HCT116 (cell line): ENCODE measurements around the gene DIDO1. TPM values are rescaled to one million over a fixed set of nuclear protein-coding genes. Genes with fewer than 3 reads are reported as not detected.
A peak's percentile ranks its signal among the peaks of the same experiment; 100 is the strongest.
"Not testable (repeated sequence)": the region's sequence is repeated elsewhere in the genome, so short reads cannot be mapped to it uniquely, and the experiment has no call there.

Source experiments
- ATAC-seq: fragments of 200-7000 bp; cut with Tn5 transposase; 2 replicates; pipeline ENCODE4 v1.9.1; 2020; ENCODE audit warnings: mild to moderate bottlenecking, moderate library complexity
- BruUV-seq: library from RNA; stranded (reverse); fragments of 400-500 nt; replicated peaks from 2 replicates; lab custom pipeline; 2021; lab: Mats Ljungman, UMichigan
- CTCF ChIA-PET: fragments of 300-600 bp; sonication (Branson Sonifier 250); formaldehyde crosslinking; loops from one replicate; lab custom pipeline; 2021; ENCODE audit warnings: antibody characterized with exemption; lab: Charles Lee
- POLR2A ChIA-PET: fragments of 300-600, 350-600 bp; sonication (Branson Sonifier 250); formaldehyde crosslinking; loops from one replicate; lab custom pipeline; 2021; ENCODE audit warnings: antibody characterized with exemption; lab: Charles Lee
- RAD21 ChIA-PET, 2 experiments: fragments of 300-600 bp; sonication (Branson Sonifier 250); formaldehyde crosslinking; loops; one replicate each; lab custom pipeline; 2023; ENCODE audit warnings: low total read pairs in 2 of 2; ENCODE audit not compliant: uncharacterized antibody in 2 of 2, unreplicated experiment in 2 of 2, low non-redundant PET in 1 of 2; lab: Charles Lee
- DNase-seq: peaks from one replicate; pipeline ENCODE4 v3.0.0-alpha.2; 2010; ENCODE audit warnings: low read depth, low spot score
- H2AFZ ChIP-seq: fragments of 200-600 bp; shearing (Covaris generic), sonication (generic); 2 replicates; pipeline ENCODE4 v1.6.1; 2017; ENCODE audit warnings: low read depth, mixed run types, mixed read lengths, antibody characterized with exemption, low read length; ENCODE audit not compliant: poor library complexity, severe bottlenecking
- H3K27ac ChIP-seq: 2 replicates; pipeline ENCODE4 v1.5.1; 2012; ENCODE audit warnings: low read depth, low read length
- H3K27me3 ChIP-seq: fragments of 200-600 bp; sonication (generic); 2 replicates; pipeline ENCODE4 v1.6.1; 2016; ENCODE audit warnings: mixed run types, low read length, mixed read lengths; ENCODE audit not compliant: insufficient read depth
- H3K36me3 ChIP-seq, 2 experiments: fragments of 200-500 bp in 1 of 2; fragments of 200-600 bp in 1 of 2; sonication (Bioruptor generic) in 1 of 2; sonication (generic) in 1 of 2; 2 replicates each; pipeline versions ENCODE4 v1.5.1 to v1.6.1; 2014 to 2016; ENCODE audit warnings: low read length in 2 of 2, inconsistent platforms in 1 of 2, mixed read lengths in 1 of 2, mixed run types in 1 of 2; ENCODE audit not compliant: insufficient read depth in 2 of 2, control insufficient read depth in 1 of 2
- H3K4me1 ChIP-seq, 2 experiments: fragments of 200-600 bp in 1 of 2; sonication (generic) in 1 of 2; 2 replicates each; pipeline versions ENCODE4 v1.5.1 to v1.6.1; 2012 to 2017; ENCODE audit warnings: low read length in 2 of 2, inconsistent platforms in 1 of 2, mild to moderate bottlenecking in 1 of 2, mixed read lengths in 1 of 2, mixed run types in 1 of 2, moderate library complexity in 1 of 2; ENCODE audit not compliant: insufficient read depth in 2 of 2, control insufficient read depth in 1 of 2
- H3K4me2 ChIP-seq: fragments of 200-600 bp; sonication (generic); 2 replicates; pipeline ENCODE4 v1.6.1; 2017; ENCODE audit warnings: mixed run types, low read length, mixed read lengths
- H3K4me3 ChIP-seq, 2 experiments: fragments of 200-600 bp in 1 of 2; sonication (generic) in 1 of 2; replicated peaks in 1 of 2; 2 replicates each; pipeline ENCODE4 v1.5.1; 2011 to 2016; ENCODE audit warnings: low read length in 2 of 2, control low read depth in 1 of 2, low read depth in 1 of 2, mild to moderate bottlenecking in 1 of 2, mixed read lengths in 1 of 2, mixed run types in 1 of 2
- H3K79me2 ChIP-seq: fragments of 200-600 bp; sonication (generic); 2 replicates; pipeline ENCODE4 v1.6.1; 2017; ENCODE audit warnings: mild to moderate bottlenecking, mixed run types, low read length, moderate library complexity, mixed read lengths; ENCODE audit not compliant: insufficient read depth
- H3K9ac ChIP-seq: fragments of 200-600 bp; sonication (generic); 2 replicates; pipeline ENCODE4 v1.6.1; 2016; ENCODE audit warnings: low read length, mixed read lengths
- H3K9me2 ChIP-seq: fragments of 200-600 bp; sonication (generic), shearing (Covaris generic); 2 replicates; pipeline ENCODE4 v1.6.1; 2017; ENCODE audit warnings: mixed run types, mild to moderate bottlenecking, moderate library complexity; ENCODE audit not compliant: insufficient read depth
- H3K9me3 ChIP-seq, 2 experiments: fragments of 200-500 bp in 1 of 2; fragments of 200-600 bp in 1 of 2; sonication (Bioruptor generic) in 1 of 2; sonication (generic) in 1 of 2; 2 replicates each; pipeline ENCODE4 v1.6.1; 2014 to 2017; ENCODE audit warnings: low read length in 2 of 2, mixed read lengths in 2 of 2, inconsistent platforms in 1 of 2, low read depth in 1 of 2, mild to moderate bottlenecking in 1 of 2, mixed run types in 1 of 2, moderate library complexity in 1 of 2; ENCODE audit not compliant: control insufficient read depth in 1 of 2, insufficient read depth in 1 of 2
- H4K20me1 ChIP-seq: fragments of 200-600 bp; sonication (generic), shearing (Covaris generic); 2 replicates; pipeline ENCODE4 v1.6.1; 2017; ENCODE audit warnings: mixed run types, mild to moderate bottlenecking, moderate library complexity; ENCODE audit not compliant: insufficient read depth
- CBX3 ChIP-seq: IDR thresholded peaks from 2 replicates; pipeline ENCODE4 v1.6.1; 2012; ENCODE audit warnings: low read depth
- CEBPB ChIP-seq: IDR thresholded peaks from 2 replicates; pipeline ENCODE4 v1.6.1; 2012; ENCODE audit warnings: low read depth
- CTCF ChIP-seq, 3 experiments: fragments of 200-600 bp in 1 of 3; sonication (generic) in 1 of 3; IDR thresholded peaks in 2 of 3; conservative IDR thresholded peaks in 1 of 3; 2 replicates each; pipeline ENCODE4 v1.5.1; 2012 to 2017; ENCODE audit warnings: low read depth in 2 of 3, low read length in 2 of 3, antibody characterized with exemption in 1 of 3, borderline replicate concordance in 1 of 3, control low read depth in 1 of 3, mild to moderate bottlenecking in 1 of 3, mixed read lengths in 1 of 3, mixed run types in 1 of 3, moderate library complexity in 1 of 3; ENCODE audit not compliant: insufficient read depth in 1 of 3
- EGR1 ChIP-seq: IDR thresholded peaks from 2 replicates; pipeline ENCODE4 v1.6.1; 2012; ENCODE audit warnings: low read depth
- EZH2 ChIP-seq: fragments of 200-600 bp; sonication (generic); IDR thresholded peaks from 2 replicates; pipeline ENCODE4 v1.6.1; 2017; ENCODE audit warnings: antibody characterized with exemption, mixed run types
- FOSL1 ChIP-seq: IDR thresholded peaks from 2 replicates; pipeline ENCODE4 v1.6.1; 2012; ENCODE audit warnings: low read depth
- JUND ChIP-seq: IDR thresholded peaks from 2 replicates; pipeline ENCODE4 v1.6.1; 2012
- MAX ChIP-seq: IDR thresholded peaks from 2 replicates; pipeline ENCODE4 v1.6.1; 2012
- POLR2A ChIP-seq: IDR thresholded peaks from 2 replicates; pipeline ENCODE4 v1.7.0; 2011; ENCODE audit warnings: borderline replicate concordance; ENCODE audit not compliant: insufficient read depth, insufficient read length; ENCODE audit errors: extremely low read depth
- POLR2AphosphoS5 ChIP-seq: IDR thresholded peaks from 2 replicates; pipeline ENCODE4 v1.6.1; 2011; ENCODE audit warnings: mild to moderate bottlenecking, low read depth, low read length, moderate library complexity
- RAD21 ChIP-seq: IDR thresholded peaks from 2 replicates; pipeline ENCODE4 v1.6.1; 2012; ENCODE audit warnings: low read depth, mild to moderate bottlenecking
- REST ChIP-seq: IDR thresholded peaks from 2 replicates; pipeline ENCODE4 v1.6.1; 2012; ENCODE audit warnings: low read depth
- SIN3A ChIP-seq: IDR thresholded peaks from 2 replicates; pipeline ENCODE4 v1.6.1; 2012; ENCODE audit warnings: low read depth
- SP1 ChIP-seq: IDR thresholded peaks from 2 replicates; pipeline ENCODE4 v1.6.1; 2012; ENCODE audit warnings: low read depth
- SRF ChIP-seq: IDR thresholded peaks from 2 replicates; pipeline ENCODE4 v1.6.1; 2012; ENCODE audit warnings: low read depth
- TCF7L2 ChIP-seq: IDR thresholded peaks from 2 replicates; pipeline ENCODE4 v1.7.0; 2011; ENCODE audit warnings: borderline replicate concordance, inconsistent platforms; ENCODE audit not compliant: insufficient read depth, insufficient read length; ENCODE audit errors: extremely low read depth
- intact Hi-C: fragments of 100-400 bp; cut with micrococcal nuclease; formaldehyde crosslinking; loops from 2 replicates; pipeline ENCODE4 v1.10.0; 2022
- total RNA-seq: library from RNA; stranded (reverse); gene quantifications from one replicate; pipeline ENCODE4 v1.2.1, GENCODE V29; 2021; ENCODE audit not compliant: unreplicated experiment

The DIDO1 gene
- total RNA-seq, 1 experiment from 2014 or later = 41.4 TPM

GRCh38 chr20:62961310-62961783 lies 35.0 kb upstream of the DIDO1 start:
- peaks cover 0 to 8% of the 10 kb centered on the region in 2 experiments; a peak in 1 of 4 replicates for H3K36me3 ChIP-seq
- TF ChIP-seq SRF (no peak), FOSL1 (no peak), EZH2 (no peak), JUND (no peak), POLR2AphosphoS5 (no peak), RAD21 (no peak), REST (no peak), MAX (no peak), CBX3 (no peak), CTCF (IDR thresholded peaks at IDR 0.05 in 2 of 3, conservative IDR thresholded peaks at IDR 0.05 in 1 of 3; ENCODE audit: borderline replicate concordance in 1 of 3, insufficient read depth in 1 of 3, low read depth in 2 of 3, low read length in 2 of 3) (no peak), SP1 (no peak), SIN3A (no peak), EGR1 (no peak), CEBPB (no peak), TCF7L2 (no peak), POLR2A (no peak)
- TF ChIP-seq, all 23 proteins: peak for 0
- ChIA-PET RAD21 (no interaction called here), CTCF (no interaction called here), POLR2A (no interaction called here)
- Histone ChIP-seq H3K9ac (no peak overlapping the region), H2AFZ (no peak overlapping the region), H3K9me2 (no peaks in the 10 kb centered on the region), H3K4me2 (no peak overlapping the region), H3K27ac (no peak overlapping the region), H3K9me3 (no peaks in the 10 kb centered on the region), H3K27me3 (no peaks in the 10 kb centered on the region), H4K20me1 (no peaks in the 10 kb centered on the region), H3K4me1 (no peaks in the 10 kb centered on the region), H3K79me2 (0 out of 2 replicates have a peak, but pooled peaks cover under 1% of the 10 kb centered on the region), H3K4me3 (no peak overlapping the region)
- intact Hi-C loops = no loop called here
- no TSS peak for BruUV-seq
- DNase-seq (no peak), ATAC-seq (no peak)

GRCh38 chr20:62960446-62961309 lies 34.4 kb upstream of the DIDO1 start:
- intact Hi-C loops, H3K27me3 ChIP-seq: not testable (repeated sequence)

More at GRCh38 chr20:62960446-62961309, 34.4 kb upstream of the DIDO1 start:
- DNase-seq, CTCF ChIA-PET, H3K36me3 ChIP-seq, H3K4me1 ChIP-seq, H2AFZ ChIP-seq, POLR2A ChIA-PET, H3K4me2 ChIP-seq, H3K9me3 ChIP-seq, H4K20me1 ChIP-seq, H3K9me2 ChIP-seq, H3K79me2 ChIP-seq, H3K4me3 ChIP-seq, H3K9ac ChIP-seq, RAD21 ChIA-PET, BruUV-seq, ATAC-seq: not testable (repeated sequence)
- H3K27ac ChIP-seq = peak overlapping the region; percentile 32; the same call in 1 of the 2 replicates
